Endothelial cell of umbilical vein (primary cell): Measurements from ENCODE around the gene MYO1H.
"Not testable (repeated sequence)": the region's sequence is repeated elsewhere in the genome, so short reads cannot be mapped to it uniquely, and the experiment has no call there.

ENCODE experiments used
- CTCF ChIP-seq, 2 donors: IDR thresholded peaks; 1 replicate in 1 of 2; 2 replicates in 1 of 2; pipeline ENCODE4 v1.5.1; 2011; ENCODE audit warnings: low read length in 2 of 2, mild to moderate bottlenecking in 2 of 2, moderate library complexity in 2 of 2, control low read depth in 1 of 2, inconsistent platforms in 1 of 2, low read depth in 1 of 2; ENCODE audit not compliant: insufficient read depth in 1 of 2; ENCODE audit errors: extremely low read depth in 1 of 2
- JUN ChIP-seq: IDR thresholded peaks from 2 replicates; pipeline ENCODE4 v1.6.1; 2011; ENCODE audit warnings: borderline replicate concordance, low read depth; ENCODE audit not compliant: insufficient read length, insufficient read depth
- MYC ChIP-seq: IDR thresholded peaks from one replicate; pipeline ENCODE4 v1.6.1; 2011; ENCODE audit warnings: mild to moderate bottlenecking, low read depth, low read length
- POLR2A ChIP-seq: IDR thresholded peaks from 2 replicates; pipeline ENCODE4 v1.6.1; 2012; ENCODE audit warnings: low read depth, mild to moderate bottlenecking, control low read depth, low read length
- POLR2AphosphoS5 ChIP-seq: IDR thresholded peaks from 2 replicates; pipeline ENCODE4 v1.6.1; 2012; ENCODE audit warnings: low read depth, mild to moderate bottlenecking, control low read depth, low read length, moderate library complexity; ENCODE audit not compliant: insufficient read depth

DNA sequence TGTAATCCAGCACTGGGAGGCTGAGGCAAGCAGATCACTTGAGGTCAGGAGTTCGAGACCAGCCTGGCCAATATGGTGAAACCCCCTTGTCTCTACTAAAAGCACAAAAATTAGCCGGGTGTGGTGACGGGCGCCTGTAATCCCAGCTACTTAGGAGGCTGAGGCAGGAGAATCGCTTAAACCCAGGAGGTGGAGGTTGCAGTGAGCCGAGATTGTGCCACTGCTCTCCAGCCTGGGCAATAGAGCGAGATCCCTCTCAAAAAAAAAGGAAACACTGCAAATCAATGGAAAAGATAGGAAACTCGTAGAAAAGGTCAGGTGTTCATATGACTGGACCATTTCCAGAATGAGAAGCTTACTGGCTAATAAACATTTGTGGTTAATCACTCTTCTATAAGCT lies 26.4 kb upstream of the MYO1H start:
- TF ChIP-seq CTCF (IDR thresholded peaks at IDR 0.05; ENCODE audit: extremely low read depth in 1 of 2, insufficient read depth in 1 of 2, low read depth in 1 of 2, low read length in 2 of 2); POLR2AphosphoS5; MYC; JUN; POLR2A: not testable (repeated sequence)
